ENCODE measurements around the gene PASD1. TPM values are rescaled to one million over a fixed set of nuclear protein-coding genes. Genes with fewer than 3 reads are reported as not detected.

The PASD1 gene
- total and polyA plus RNA-seq, 10 of the 15 experiments (the other 5 are each of a cell fraction or from before 2014, with no cell fraction given) = under 0.01 to 0.01 TPM; not detected in 8

DNA sequence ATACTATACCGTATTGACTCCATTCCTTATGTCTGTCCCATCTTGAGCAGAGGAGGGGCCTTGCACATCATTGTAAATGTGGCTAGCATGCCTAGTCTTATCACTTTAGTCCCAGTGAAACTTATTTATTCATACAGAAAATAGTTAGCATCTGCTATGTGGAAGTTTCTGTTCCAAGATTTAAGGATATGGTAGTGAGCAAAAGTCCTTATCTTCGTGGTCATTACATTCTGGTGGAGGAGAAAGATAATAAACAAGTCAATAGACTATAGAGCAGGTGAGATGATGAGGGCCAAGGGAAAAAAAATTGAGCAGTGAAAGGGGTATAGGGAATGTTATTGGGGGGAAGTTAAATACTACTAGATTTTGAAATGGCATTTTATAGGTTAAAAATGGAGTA lies 68.3 kb downstream of the PASD1 start (continued):
- TF ChIP-seq, protein P1, sequence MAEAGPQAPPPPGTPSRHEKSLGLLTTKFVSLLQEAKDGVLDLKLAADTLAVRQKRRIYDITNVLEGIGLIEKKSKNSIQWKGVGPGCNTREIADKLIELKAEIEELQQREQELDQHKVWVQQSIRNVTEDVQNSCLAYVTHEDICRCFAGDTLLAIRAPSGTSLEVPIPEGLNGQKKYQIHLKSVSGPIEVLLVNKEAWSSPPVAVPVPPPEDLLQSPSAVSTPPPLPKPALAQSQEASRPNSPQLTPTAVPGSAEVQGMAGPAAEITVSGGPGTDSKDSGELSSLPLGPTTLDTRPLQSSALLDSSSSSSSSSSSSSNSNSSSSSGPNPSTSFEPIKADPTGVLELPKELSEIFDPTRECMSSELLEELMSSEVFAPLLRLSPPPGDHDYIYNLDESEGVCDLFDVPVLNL (IDR thresholded peaks at IDR 0.05; ENCODE audit: low read depth, low read length) = no peak
- TF ChIP-seq, protein P2, sequence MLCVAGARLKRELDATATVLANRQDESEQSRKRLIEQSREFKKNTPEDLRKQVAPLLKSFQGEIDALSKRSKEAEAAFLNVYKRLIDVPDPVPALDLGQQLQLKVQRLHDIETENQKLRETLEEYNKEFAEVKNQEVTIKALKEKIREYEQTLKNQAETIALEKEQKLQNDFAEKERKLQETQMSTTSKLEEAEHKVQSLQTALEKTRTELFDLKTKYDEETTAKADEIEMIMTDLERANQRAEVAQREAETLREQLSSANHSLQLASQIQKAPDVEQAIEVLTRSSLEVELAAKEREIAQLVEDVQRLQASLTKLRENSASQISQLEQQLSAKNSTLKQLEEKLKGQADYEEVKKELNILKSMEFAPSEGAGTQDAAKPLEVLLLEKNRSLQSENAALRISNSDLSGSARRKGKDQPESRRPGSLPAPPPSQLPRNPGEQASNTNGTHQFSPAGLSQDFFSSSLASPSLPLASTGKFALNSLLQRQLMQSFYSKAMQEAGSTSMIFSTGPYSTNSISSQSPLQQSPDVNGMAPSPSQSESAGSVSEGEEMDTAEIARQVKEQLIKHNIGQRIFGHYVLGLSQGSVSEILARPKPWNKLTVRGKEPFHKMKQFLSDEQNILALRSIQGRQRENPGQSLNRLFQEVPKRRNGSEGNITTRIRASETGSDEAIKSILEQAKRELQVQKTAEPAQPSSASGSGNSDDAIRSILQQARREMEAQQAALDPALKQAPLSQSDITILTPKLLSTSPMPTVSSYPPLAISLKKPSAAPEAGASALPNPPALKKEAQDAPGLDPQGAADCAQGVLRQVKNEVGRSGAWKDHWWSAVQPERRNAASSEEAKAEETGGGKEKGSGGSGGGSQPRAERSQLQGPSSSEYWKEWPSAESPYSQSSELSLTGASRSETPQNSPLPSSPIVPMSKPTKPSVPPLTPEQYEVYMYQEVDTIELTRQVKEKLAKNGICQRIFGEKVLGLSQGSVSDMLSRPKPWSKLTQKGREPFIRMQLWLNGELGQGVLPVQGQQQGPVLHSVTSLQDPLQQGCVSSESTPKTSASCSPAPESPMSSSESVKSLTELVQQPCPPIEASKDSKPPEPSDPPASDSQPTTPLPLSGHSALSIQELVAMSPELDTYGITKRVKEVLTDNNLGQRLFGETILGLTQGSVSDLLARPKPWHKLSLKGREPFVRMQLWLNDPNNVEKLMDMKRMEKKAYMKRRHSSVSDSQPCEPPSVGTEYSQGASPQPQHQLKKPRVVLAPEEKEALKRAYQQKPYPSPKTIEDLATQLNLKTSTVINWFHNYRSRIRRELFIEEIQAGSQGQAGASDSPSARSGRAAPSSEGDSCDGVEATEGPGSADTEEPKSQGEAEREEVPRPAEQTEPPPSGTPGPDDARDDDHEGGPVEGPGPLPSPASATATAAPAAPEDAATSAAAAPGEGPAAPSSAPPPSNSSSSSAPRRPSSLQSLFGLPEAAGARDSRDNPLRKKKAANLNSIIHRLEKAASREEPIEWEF (IDR thresholded peaks at IDR 0.05; ENCODE audit: insufficient replicate concordance, low read depth, low read length) = no peak

DNA sequence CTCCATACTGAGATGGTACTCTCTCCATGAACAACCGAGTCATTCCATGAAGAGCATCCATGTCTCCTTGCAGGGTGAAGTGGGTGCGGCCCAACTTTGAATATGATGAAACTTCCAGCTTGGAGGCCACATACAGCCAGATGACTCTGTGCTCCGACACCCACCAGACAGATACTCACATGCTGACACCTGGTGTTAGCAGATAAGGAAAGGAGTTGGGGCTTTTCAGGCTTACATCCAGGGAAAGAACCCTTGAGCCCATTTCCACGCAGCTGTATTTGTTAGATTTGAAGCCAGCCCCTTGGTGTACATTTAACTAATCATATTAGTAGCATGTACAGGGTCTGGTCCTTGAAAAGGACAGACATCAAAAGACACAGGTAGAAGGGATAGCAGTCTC lies 69.7 kb downstream of the PASD1 start:
- DNase-seq (ENCODE audit: low read depth, low spot score) (no peak), ATAC-seq (no peak), FAIRE-seq (no peak)
- Histone ChIP-seq H3K4me1 (ENCODE audit: control insufficient read depth, insufficient read depth, low read length) (no peaks in the 10 kb centered on the region), H3K79me2 (ENCODE audit: control insufficient read depth, insufficient read depth, low read length) (no peaks in the 10 kb centered on the region), H2AFZ (ENCODE audit: control insufficient read depth, low read depth, low read length) (no peak overlapping the region), H4K20me1 (ENCODE audit: control insufficient read depth, insufficient read depth) (no peaks in the 10 kb centered on the region), H3K36me3 (ENCODE audit: control insufficient read depth in 2 of 2, insufficient read depth in 2 of 2, low read length in 1 of 2) (no peaks in the 10 kb centered on the region), H3K9me3 (replicated peaks; ENCODE audit: control insufficient read depth, insufficient read depth, low read length) (no peaks in the 10 kb centered on the region), H3K4me3 (no peak overlapping the region), H3K4me2 (ENCODE audit: control insufficient read depth, insufficient read depth) (no peak overlapping the region), H3K27ac (ENCODE audit: control insufficient read depth, insufficient read depth) (no peak overlapping the region), H3K9ac (ENCODE audit: control insufficient read depth, insufficient read depth, low read length) (no peak overlapping the region), H3K27me3 (replicated peaks in 1 of 2; ENCODE audit: control insufficient read depth in 2 of 2, insufficient read depth in 2 of 2, low read length in 1 of 2) (no peaks in the 10 kb centered on the region)
- ChIA-PET RAD21 (ENCODE audit: unreplicated experiment) (no interaction called here), SMC1A (ENCODE audit: uncharacterized antibody, unreplicated experiment) (interaction anchor here (1.2 kb wide), 1 partner anchor 14 kb away, joined by 3 read pairs; no protein-coding TSS in a partner anchor), POLR2A (no interaction called here), CTCF (no interaction called here)
- no TSS peak for BruUV-seq (replicated peaks)
- 39% methylated on average over 4 of the region's 4 CpGs for WGBS (ENCODE audit: insufficient coverage, insufficient replicate concordance, low lambda C conversion rate, missing lambda C conversion rate)
- in situ Hi-C loops (cut with MboI) = no loop called here
- intact Hi-C loops (cut with micrococcal nuclease; ENCODE audit: unreplicated experiment) = no loop called here
- TF ChIP-seq, protein P3, sequence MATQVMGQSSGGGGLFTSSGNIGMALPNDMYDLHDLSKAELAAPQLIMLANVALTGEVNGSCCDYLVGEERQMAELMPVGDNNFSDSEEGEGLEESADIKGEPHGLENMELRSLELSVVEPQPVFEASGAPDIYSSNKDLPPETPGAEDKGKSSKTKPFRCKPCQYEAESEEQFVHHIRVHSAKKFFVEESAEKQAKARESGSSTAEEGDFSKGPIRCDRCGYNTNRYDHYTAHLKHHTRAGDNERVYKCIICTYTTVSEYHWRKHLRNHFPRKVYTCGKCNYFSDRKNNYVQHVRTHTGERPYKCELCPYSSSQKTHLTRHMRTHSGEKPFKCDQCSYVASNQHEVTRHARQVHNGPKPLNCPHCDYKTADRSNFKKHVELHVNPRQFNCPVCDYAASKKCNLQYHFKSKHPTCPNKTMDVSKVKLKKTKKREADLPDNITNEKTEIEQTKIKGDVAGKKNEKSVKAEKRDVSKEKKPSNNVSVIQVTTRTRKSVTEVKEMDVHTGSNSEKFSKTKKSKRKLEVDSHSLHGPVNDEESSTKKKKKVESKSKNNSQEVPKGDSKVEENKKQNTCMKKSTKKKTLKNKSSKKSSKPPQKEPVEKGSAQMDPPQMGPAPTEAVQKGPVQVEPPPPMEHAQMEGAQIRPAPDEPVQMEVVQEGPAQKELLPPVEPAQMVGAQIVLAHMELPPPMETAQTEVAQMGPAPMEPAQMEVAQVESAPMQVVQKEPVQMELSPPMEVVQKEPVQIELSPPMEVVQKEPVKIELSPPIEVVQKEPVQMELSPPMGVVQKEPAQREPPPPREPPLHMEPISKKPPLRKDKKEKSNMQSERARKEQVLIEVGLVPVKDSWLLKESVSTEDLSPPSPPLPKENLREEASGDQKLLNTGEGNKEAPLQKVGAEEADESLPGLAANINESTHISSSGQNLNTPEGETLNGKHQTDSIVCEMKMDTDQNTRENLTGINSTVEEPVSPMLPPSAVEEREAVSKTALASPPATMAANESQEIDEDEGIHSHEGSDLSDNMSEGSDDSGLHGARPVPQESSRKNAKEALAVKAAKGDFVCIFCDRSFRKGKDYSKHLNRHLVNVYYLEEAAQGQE (IDR thresholded peaks at IDR 0.05; ENCODE audit: low read depth, low read length) = no peak
- no peak for TF ChIP-seq BCL11A (IDR thresholded peaks at IDR 0.05; ENCODE audit: low read depth, low read length)
- no peak for TF ChIP-seq BRCA1 (IDR thresholded peaks at IDR 0.05; ENCODE audit: low read depth, low read length)
- TF ChIP-seq ZZZ3 (IDR thresholded peaks at IDR 0.05; ENCODE audit: control insufficient read depth, insufficient read length, low read depth) = no peak
- no peak for TF ChIP-seq ETV6 (conservative IDR thresholded peaks at IDR 0.05 in 1 of 2, IDR thresholded peaks at IDR 0.05 in 1 of 2; ENCODE audit: borderline replicate concordance in 1 of 2, low read depth in 1 of 2)
- TF ChIP-seq, protein P4, sequence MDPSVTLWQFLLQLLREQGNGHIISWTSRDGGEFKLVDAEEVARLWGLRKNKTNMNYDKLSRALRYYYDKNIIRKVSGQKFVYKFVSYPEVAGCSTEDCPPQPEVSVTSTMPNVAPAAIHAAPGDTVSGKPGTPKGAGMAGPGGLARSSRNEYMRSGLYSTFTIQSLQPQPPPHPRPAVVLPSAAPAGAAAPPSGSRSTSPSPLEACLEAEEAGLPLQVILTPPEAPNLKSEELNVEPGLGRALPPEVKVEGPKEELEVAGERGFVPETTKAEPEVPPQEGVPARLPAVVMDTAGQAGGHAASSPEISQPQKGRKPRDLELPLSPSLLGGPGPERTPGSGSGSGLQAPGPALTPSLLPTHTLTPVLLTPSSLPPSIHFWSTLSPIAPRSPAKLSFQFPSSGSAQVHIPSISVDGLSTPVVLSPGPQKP (IDR thresholded peaks at IDR 0.05; ENCODE audit: low read depth, low read length) = no peak
- no peak for TF ChIP-seq IRF4 (IDR thresholded peaks at IDR 0.05; ENCODE audit: low read depth, low read length)
- TF ChIP-seq BHLHE40 (IDR thresholded peaks at IDR 0.05; ENCODE audit: borderline replicate concordance in 1 of 2, low read depth in 2 of 2, low read length in 1 of 2) = no peak
